GM12872 (cell line): ENCODE data around the gene PARP11.

Source experiments
- CTCF ChIP-seq: IDR thresholded peaks from 3 replicates; pipeline ENCODE4 v1.5.1; 2011; ENCODE audit warnings: low read depth, mild to moderate bottlenecking, low read length, moderate library complexity; ENCODE audit not compliant: insufficient read depth

Gene PARP11

DNA sequence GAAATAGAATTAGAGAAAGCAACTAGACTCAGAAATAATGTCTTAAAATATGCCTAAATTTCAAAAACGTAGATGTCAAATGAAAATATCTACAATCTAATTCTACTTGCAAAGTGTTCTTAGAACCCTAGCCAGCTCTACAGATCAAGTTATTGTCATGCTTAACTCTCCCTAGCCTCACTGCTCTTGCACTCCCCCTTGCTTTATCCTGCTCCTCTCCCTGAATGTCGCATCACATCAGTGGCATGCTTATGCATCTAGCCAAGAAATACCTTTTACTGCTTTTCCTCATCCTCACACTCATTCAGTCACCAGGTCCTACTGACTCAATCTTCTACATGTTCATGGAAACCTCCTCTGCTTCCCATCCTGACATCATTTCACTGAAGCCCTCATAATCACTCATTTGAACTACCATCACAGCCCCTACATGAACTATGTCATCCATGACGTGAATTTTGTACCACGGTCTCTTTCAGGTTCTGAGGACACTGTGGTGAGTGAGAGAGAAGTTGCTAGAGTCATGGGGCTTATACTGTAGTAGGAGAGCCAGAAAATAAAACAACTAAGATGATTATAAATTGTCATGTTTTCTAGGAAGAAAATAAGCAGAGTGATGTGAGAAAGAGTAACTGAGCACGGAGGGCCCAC lies 97.7 kb downstream of the PARP11 start:
- TF ChIP-seq CTCF = no peak

DNA sequence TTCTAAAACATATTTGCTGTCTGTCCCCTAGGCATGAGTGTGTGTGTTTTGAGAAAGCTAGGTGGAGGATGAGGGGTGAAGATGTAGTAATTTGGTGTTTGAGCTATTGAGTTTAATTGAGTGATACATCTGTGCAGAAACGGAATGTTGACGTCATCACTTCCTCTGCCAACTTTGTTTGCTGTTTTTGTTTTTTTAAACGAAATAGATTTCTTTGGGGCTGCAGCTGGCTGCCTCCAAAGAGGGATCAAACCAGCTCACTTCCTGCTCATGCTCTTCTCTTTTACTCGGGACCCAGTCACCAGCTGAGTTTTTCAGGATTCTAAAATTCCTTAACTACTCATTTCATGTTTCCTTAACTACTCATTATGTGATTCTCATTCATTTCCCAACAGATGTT lies 100.8 kb downstream of the PARP11 start:
- TF ChIP-seq CTCF = no peak

GRCh38 chr12:3771853-3772252 lies 101.3 kb downstream of the PARP11 start:
- no peak for TF ChIP-seq CTCF

- no peak for TF ChIP-seq CTCF
These were observed 102.3 kb downstream of the PARP11 start for GRCh38 chr12:3770891-3771290.

GRCh38 chr12:3768911-3769447 lies 104.2 kb downstream of the PARP11 start:
- no peak for TF ChIP-seq CTCF

DNA sequence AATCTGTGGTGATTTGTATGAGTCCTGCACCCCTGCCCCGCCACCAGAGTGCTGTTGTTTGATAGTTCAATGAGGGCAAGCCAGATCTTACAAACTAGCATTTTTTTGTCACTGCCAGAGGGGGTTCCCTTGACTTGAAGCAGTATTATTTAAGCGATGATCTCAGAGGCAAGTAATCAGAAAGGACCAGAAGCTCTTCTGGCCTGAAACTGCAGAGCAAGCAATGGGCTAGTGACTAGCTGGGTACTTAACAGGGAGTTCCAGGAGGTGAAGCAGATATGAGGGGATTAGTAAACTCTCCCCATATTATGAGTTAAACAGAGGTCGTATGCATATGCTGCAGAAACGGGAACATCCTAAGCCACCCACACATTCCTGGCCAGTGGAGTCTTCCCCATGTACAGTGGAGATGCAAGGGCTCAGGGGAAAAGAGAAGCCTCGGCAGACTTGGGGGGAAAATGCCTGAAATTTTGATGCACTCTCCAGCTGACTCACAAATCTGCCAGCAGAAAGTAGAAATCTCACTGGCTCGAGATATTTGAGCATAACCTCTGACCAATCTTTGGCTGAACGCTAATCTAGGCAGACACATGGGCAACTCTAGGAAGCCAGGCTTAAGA lies 112.0 kb downstream of the PARP11 start:
- TF ChIP-seq CTCF = no peak

DNA sequence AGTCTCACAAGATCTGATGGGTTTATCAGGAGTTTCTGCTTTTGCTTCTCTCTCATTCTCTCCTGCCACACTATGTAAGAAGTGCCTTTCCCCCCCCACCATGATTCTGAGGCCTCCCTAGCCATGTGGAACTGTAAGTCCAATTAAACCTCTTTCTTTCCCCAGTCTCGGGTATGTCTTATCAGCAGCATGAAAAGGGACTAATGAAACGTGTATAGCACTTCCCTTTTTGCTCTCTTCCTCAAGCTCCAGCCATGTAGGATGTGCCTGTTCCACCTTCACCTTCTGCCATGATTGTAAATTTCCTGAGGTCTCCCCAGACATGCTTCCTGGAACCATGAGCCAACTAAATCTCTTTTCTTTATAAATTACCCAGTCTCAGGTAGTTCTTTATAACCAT lies 113.3 kb downstream of the PARP11 start:
- TF ChIP-seq CTCF = no peak
